H1 (cell line): ENCODE results near the gene TARS3. TPM values are rescaled to one million over a fixed set of nuclear protein-coding genes. Genes with fewer than 3 reads are reported as not detected.

Experiments used
- CTCF ChIA-PET: fragments of 300-600 bp; sonication (Branson Sonifier 250); formaldehyde crosslinking; loops from one replicate; lab custom pipeline; 2021; ENCODE audit not compliant: partially characterized antibody; lab: Charles Lee
- POLR2A ChIA-PET: fragments of 300-600 bp; sonication (Branson Sonifier 250); formaldehyde crosslinking; loops from one replicate; lab custom pipeline; 2021; ENCODE audit warnings: inconsistent platforms; ENCODE audit not compliant: partially characterized antibody; lab: Charles Lee
- DNase-seq, 2 experiments: peaks; one replicate each; pipeline versions ENCODE4 v3.0.0 to v3.0.0-alpha.2; 2010 to 2022; ENCODE audit warnings: low spot score in 2 of 2, low read depth in 1 of 2, mixed read lengths in 1 of 2
- FAIRE-seq: peaks from 2 replicates; lab custom pipeline; 2011; peaks lifted over from hg19 to GRCh38; lab: Jason Lieb, UNC
- H2AFZ ChIP-seq: 2 replicates; pipeline ENCODE4 v1.8.1; 2012; ENCODE audit warnings: low read length, inconsistent platforms
- H2AK5ac ChIP-seq: 2 replicates; pipeline ENCODE4 v1.6.1; 2013; ENCODE audit warnings: low read depth, low read length
- H2BK120ac ChIP-seq: replicated peaks from 2 replicates; pipeline ENCODE3; 2013; ENCODE audit warnings: low read depth, low read length, inconsistent platforms
- H2BK12ac ChIP-seq: 2 replicates; pipeline ENCODE4 v1.6.1; 2013; ENCODE audit warnings: low read depth, low read length
- H2BK15ac ChIP-seq: 2 replicates; pipeline ENCODE4 v1.6.1; 2013; ENCODE audit warnings: low read length
- H2BK20ac ChIP-seq: 2 replicates; pipeline ENCODE4 v1.6.1; 2013; ENCODE audit warnings: low read length
- H2BK5ac ChIP-seq: 2 replicates; pipeline ENCODE4 v1.6.1; 2013; ENCODE audit warnings: low read depth, low read length
- H3K14ac ChIP-seq: 2 replicates; pipeline ENCODE4 v1.6.1; 2013; ENCODE audit warnings: inconsistent platforms; ENCODE audit not compliant: insufficient read length
- H3K18ac ChIP-seq: 2 replicates; pipeline ENCODE4 v1.6.1; 2013; ENCODE audit warnings: low read length; ENCODE audit errors: extremely low read depth
- H3K23ac ChIP-seq: 2 replicates; pipeline ENCODE4 v1.6.1; 2013; ENCODE audit warnings: inconsistent platforms; ENCODE audit not compliant: insufficient read length
- H3K23me2 ChIP-seq: 2 replicates; pipeline ENCODE4 v1.6.1; 2013; ENCODE audit warnings: low read depth, low read length
- H3K27ac ChIP-seq: 2 replicates; pipeline ENCODE4 v1.6.1; 2011; ENCODE audit warnings: low read depth, low read length, inconsistent platforms
- H3K27me3 ChIP-seq, 4 experiments: replicated peaks in 1 of 4; 1 replicate in 1 of 4; 2 replicates in 3 of 4; pipeline versions ENCODE4 v1.6.1 to v1.8.1; 2011 to 2013; ENCODE audit warnings: low read length in 3 of 4, mild to moderate bottlenecking in 3 of 4, inconsistent platforms in 2 of 4, mixed read lengths in 2 of 4, moderate library complexity in 1 of 4; ENCODE audit not compliant: control insufficient read depth in 3 of 4, insufficient read depth in 3 of 4; ENCODE audit errors: extremely low read depth in 1 of 4
- H3K36me3 ChIP-seq, 4 experiments: 2 replicates each; pipeline versions ENCODE4 v1.6.1 to v1.8.1; 2011 to 2013; ENCODE audit warnings: mild to moderate bottlenecking in 4 of 4, low read length in 3 of 4, moderate library complexity in 2 of 4, control low read depth in 1 of 4, inconsistent platforms in 1 of 4; ENCODE audit not compliant: insufficient read depth in 4 of 4, control insufficient read depth in 2 of 4
- H3K4ac ChIP-seq: replicated peaks from 2 replicates; pipeline ENCODE3; 2013; ENCODE audit warnings: low read length, low read depth, mixed read lengths, inconsistent platforms; ENCODE audit not compliant: insufficient read length
- H3K4me1 ChIP-seq, 4 experiments: replicated peaks in 1 of 4; 1 replicate in 1 of 4; 2 replicates in 3 of 4; pipeline versions ENCODE4 v1.6.1 to v1.8.1; 2011 to 2013; ENCODE audit warnings: low read length in 3 of 4, inconsistent platforms in 2 of 4, mixed read lengths in 1 of 4; ENCODE audit not compliant: insufficient read depth in 4 of 4, control insufficient read depth in 3 of 4
- H3K4me2 ChIP-seq, 2 experiments: 2 replicates each; pipeline versions ENCODE4 v1.6.1 to v1.8.1; 2011 to 2013; ENCODE audit warnings: low read depth in 2 of 2, low read length in 2 of 2, control low read depth in 1 of 2, inconsistent platforms in 1 of 2, mild to moderate bottlenecking in 1 of 2; ENCODE audit not compliant: insufficient read depth in 1 of 2
- H3K4me3 ChIP-seq, 4 experiments: fragments of 200-600, 300-600 bp in 1 of 4; sonication (generic), shearing (Covaris generic), sonication (Bioruptor Twin) in 1 of 4; 2 replicates each; pipeline versions ENCODE4 v1.5.1 to v1.8.1; 2011 to 2016; ENCODE audit warnings: low read length in 4 of 4, low read depth in 3 of 4, control low read depth in 2 of 4, inconsistent platforms in 2 of 4, mild to moderate bottlenecking in 2 of 4, mixed read lengths in 1 of 4, moderate library complexity in 1 of 4; ENCODE audit not compliant: insufficient read depth in 2 of 4; ENCODE audit errors: extremely low read depth in 1 of 4
- H3K56ac ChIP-seq: replicated peaks from 2 replicates; pipeline ENCODE3; 2013; ENCODE audit warnings: low read depth, mild to moderate bottlenecking, mixed read lengths, low read length, inconsistent platforms; ENCODE audit not compliant: insufficient read length
- H3K79me1 ChIP-seq: 2 replicates; pipeline ENCODE4 v1.6.1; 2013; ENCODE audit warnings: low read depth, low read length, control low read depth
- H3K79me2 ChIP-seq, 2 experiments: 2 replicates each; pipeline versions ENCODE4 v1.6.1 to v1.8.1; 2012 to 2013; ENCODE audit warnings: low read length in 2 of 2, mild to moderate bottlenecking in 2 of 2, inconsistent platforms in 1 of 2; ENCODE audit not compliant: insufficient read depth in 2 of 2, control insufficient read depth in 1 of 2
- H3K9ac ChIP-seq, 4 experiments: replicated peaks in 1 of 4; 1 replicate in 1 of 4; 2 replicates in 3 of 4; pipeline versions ENCODE4 v1.6.1 to v1.8.1; 2011 to 2013; ENCODE audit warnings: low read depth in 3 of 4, low read length in 3 of 4, control low read depth in 2 of 4, mild to moderate bottlenecking in 2 of 4, moderate library complexity in 2 of 4, inconsistent platforms in 1 of 4; ENCODE audit errors: extremely low read depth in 1 of 4
- H3K9me3 ChIP-seq, 2 experiments: 2 replicates each; pipeline versions ENCODE4 v1.6.1 to v1.8.1; 2012 to 2013; ENCODE audit warnings: mild to moderate bottlenecking in 2 of 2, moderate library complexity in 2 of 2, control low read depth in 1 of 2, inconsistent platforms in 1 of 2, low read depth in 1 of 2, low read length in 1 of 2, mixed read lengths in 1 of 2; ENCODE audit not compliant: insufficient read depth in 2 of 2
- H4K20me1 ChIP-seq, 2 experiments: replicated peaks in 1 of 2; 2 replicates each; pipeline versions ENCODE3 to v1.8.1; 2011 to 2013; ENCODE audit warnings: inconsistent platforms in 2 of 2, low read length in 2 of 2, mild to moderate bottlenecking in 1 of 2; ENCODE audit not compliant: insufficient read depth in 2 of 2, control insufficient read depth in 1 of 2
- H4K5ac ChIP-seq: 2 replicates; pipeline ENCODE4 v1.6.1; 2013; ENCODE audit warnings: low read length, low read depth, mixed read lengths, inconsistent platforms; ENCODE audit not compliant: insufficient read length
- H4K8ac ChIP-seq: 2 replicates; pipeline ENCODE4 v1.8.0; 2013; ENCODE audit warnings: mild to moderate bottlenecking, moderate library complexity, low read length, inconsistent platforms; ENCODE audit not compliant: insufficient read depth; ENCODE audit errors: extremely low read depth
- H4K91ac ChIP-seq: replicated peaks from 2 replicates; pipeline ENCODE3; 2013; ENCODE audit warnings: low read length, mixed read lengths, inconsistent platforms; ENCODE audit not compliant: insufficient read length
- WGBS, 2 experiments: shearing (Covaris generic) in 1 of 2; methylation state at CpG; one replicate each; pipeline versions ENCODE4 v1.1.6 to v1.1.7; 2013 to 2015; ENCODE audit warnings: low lambda C conversion rate in 2 of 2, mixed read lengths in 2 of 2, inconsistent platforms in 1 of 2, low coverage in 1 of 2, missing lambda C conversion rate in 1 of 2; ENCODE audit not compliant: insufficient replicate concordance in 2 of 2, insufficient coverage in 1 of 2, insufficient read length in 1 of 2; ENCODE audit errors: extremely low coverage in 1 of 2, missing lambda C conversion rate in 1 of 2; 5-methylcytosine and 5-hydroxymethylcytosine counted together
- polyA plus RNA-seq, 7 experiments: library from polyadenylated mRNA; depleted of rRNA in 3 of 7; stranded (reverse) in 5 of 7; unstranded in 2 of 7; fragments of >200 nt in 5 of 7; fragments of 200-250 nt in 2 of 7; gene quantifications; 1 replicate in 5 of 7; 2 replicates in 1 of 7; 4 replicates in 1 of 7; pipeline versions ENCODE4 v1.2.1 to v1.2.3, GENCODE V29; 2011 to 2013; ENCODE audit warnings: missing spikeins in 2 of 7, mixed read lengths in 2 of 7
- total RNA-seq: library from RNA; stranded (reverse); fragmentation: NEBNext Ultra II Directional; extraction: Animal tissue kit (Norgen Biotek cat#: 25700); gene quantifications from 2 replicates; pipeline ENCODE4 v1.2.1, GENCODE V29; 2021

TARS3 gene
- total and polyA plus RNA-seq, 2 of the 8 experiments (the other 6 are each of a cell fraction or from before 2014, with no cell fraction given): 2.1 to 13.9 TPM

- ChIA-PET CTCF (interaction anchor here (0.7 kb wide), 1 partner anchor 234 kb away, joined by 3 read pairs; no protein-coding TSS in a partner anchor), POLR2A (no interaction called here)
- H4K20me1 ChIP-seq: peaks cover 2% of the 10 kb centered on the region in 2 experiments
- no peaks in the 10 kb centered on the region for H3K9me3 ChIP-seq
- H4K8ac ChIP-seq: no peak overlapping the region
- no peak overlapping the region for H3K4me3 ChIP-seq
- no peaks in the 10 kb centered on the region for H3K79me2 ChIP-seq
- no peak overlapping the region for H2AK5ac ChIP-seq
- H4K91ac ChIP-seq: no peak overlapping the region
- no peak overlapping the region for H2BK20ac ChIP-seq
- no peak overlapping the region for H2AFZ ChIP-seq
- H3K23me2 ChIP-seq: no peaks in the 10 kb centered on the region; the same call in 1 of the 2 replicates
- H4K5ac ChIP-seq: no peak overlapping the region
- DNase-seq: no peak
- H3K23ac ChIP-seq: no peak overlapping the region
- no peaks in the 10 kb centered on the region for H3K27me3 ChIP-seq
- FAIRE-seq: no peak
- H3K4me2 ChIP-seq: no peak overlapping the region
- peaks cover 0 to 15% (median 0%) of the 10 kb centered on the region in 4 experiments; a peak in 2 of 8 replicates for H3K36me3 ChIP-seq
- no peak overlapping the region for H2BK5ac ChIP-seq
- 72% methylated on average over 4 of the region's 4 CpGs; no CpG with 5 or more reads in 1 of the 2 experiments for WGBS, 2 experiments
- H3K14ac ChIP-seq: no peak overlapping the region
- no peak overlapping the region for H3K56ac ChIP-seq
- no peak overlapping the region for H3K27ac ChIP-seq
- H2BK15ac ChIP-seq: no peak overlapping the region
- H2BK120ac ChIP-seq: no peak overlapping the region
- H3K79me1 ChIP-seq: no peaks in the 10 kb centered on the region
- H3K4me1 ChIP-seq: no peaks in the 10 kb centered on the region
- H3K9ac ChIP-seq: no peak overlapping the region
- no peak overlapping the region for H3K4ac ChIP-seq
- H2BK12ac ChIP-seq: no peak overlapping the region
- no peak overlapping the region for H3K18ac ChIP-seq
Observed at GRCh38 chr15:101707983-101708382, 16.3 kb downstream of the TARS3 start.
